RWPE2 (cell line): Measurements from ENCODE around the gene GPC5.
"Not testable (repeated sequence)": the region's sequence is repeated elsewhere in the genome, so short reads cannot be mapped to it uniquely, and the experiment has no call there.

ENCODE experiments used
- ATAC-seq: fragments of 200-7000 bp; cut with Tn5 transposase; 3 replicates; pipeline ENCODE4 v1.9.1; 2021; ENCODE audit warnings: low read depth
- DNase-seq: peaks from one replicate; pipeline ENCODE4 v3.0.0-alpha.2; 2020; ENCODE audit warnings: low spot score
- H3K27ac ChIP-seq: fragments of 450-650 bp; 2 replicates; pipeline ENCODE4 v1.5.1; 2017; ENCODE audit warnings: mild to moderate bottlenecking; ENCODE audit not compliant: poor library complexity, severe bottlenecking
- H3K27me3 ChIP-seq: fragments of 250-450 bp; sonication (Bioruptor Pico); 2 replicates; pipeline ENCODE4 v1.5.1; 2021; ENCODE audit warnings: mild to moderate bottlenecking, moderate library complexity; ENCODE audit not compliant: insufficient read depth, poor library complexity, severe bottlenecking
- H3K36me3 ChIP-seq: fragments of 250-450 bp; sonication (Bioruptor Pico); 2 replicates; pipeline ENCODE4 v1.5.1; 2020; ENCODE audit warnings: low read depth, mild to moderate bottlenecking, moderate library complexity
- H3K4me1 ChIP-seq: fragments of 250-450 bp; sonication (Bioruptor Pico); 2 replicates; pipeline ENCODE4 v1.5.1; 2021; ENCODE audit warnings: mild to moderate bottlenecking, moderate library complexity; ENCODE audit not compliant: insufficient read depth, poor library complexity, severe bottlenecking
- H3K4me3 ChIP-seq: fragments of 250-450 bp; sonication (Bioruptor Pico); 2 replicates; pipeline ENCODE4 v1.5.1; 2021; ENCODE audit warnings: mild to moderate bottlenecking, moderate library complexity; ENCODE audit not compliant: severe bottlenecking
- H3K9me3 ChIP-seq: fragments of 250-450 bp; sonication (Bioruptor Pico); 2 replicates; pipeline ENCODE4 v1.5.1; 2021; ENCODE audit warnings: mild to moderate bottlenecking, moderate library complexity; ENCODE audit not compliant: severe bottlenecking
- TF ChIP-seq, protein P1 (sequence below): fragments of 450-650 bp; IDR thresholded peaks from one replicate; pipeline ENCODE4 v1.5.1; 2017; ENCODE audit warnings: mild to moderate bottlenecking, moderate library complexity; ENCODE audit not compliant: poor library complexity, severe bottlenecking

GPC5 gene

DNA sequence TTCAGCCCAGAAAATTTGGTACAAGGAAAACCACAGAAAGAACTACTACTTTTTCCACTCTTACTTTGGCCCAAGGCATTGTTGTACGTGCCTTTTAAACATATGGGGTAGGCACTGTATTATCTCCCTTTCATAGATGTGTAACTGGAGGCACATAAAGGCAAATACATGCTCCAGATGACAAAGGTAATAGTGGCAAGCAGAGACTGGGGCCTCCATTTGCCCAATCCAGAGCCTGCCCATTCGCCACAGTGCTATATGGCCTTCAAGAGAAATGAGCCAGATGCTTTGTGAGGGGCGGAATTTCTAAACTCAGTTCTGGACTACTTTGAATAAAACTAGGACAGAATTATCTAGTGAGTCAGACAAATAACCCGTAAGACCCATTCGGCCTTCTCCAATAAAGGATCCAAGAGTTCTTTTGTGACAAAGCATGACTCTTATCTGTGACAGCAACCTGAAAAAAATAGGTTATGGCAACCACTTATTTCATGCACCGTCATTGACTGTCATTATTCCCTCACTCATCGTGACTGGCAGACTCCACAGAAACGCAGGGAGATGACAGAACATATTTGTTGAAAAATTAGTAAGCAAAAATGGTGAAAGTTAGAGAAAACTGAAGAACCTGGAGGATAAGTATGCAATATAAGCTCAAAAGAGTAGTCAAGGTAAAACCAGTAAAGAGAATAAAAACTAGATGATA lies 1116.2 kb downstream of the GPC5 start:
- no peak overlapping the region for H3K4me3 ChIP-seq
- ATAC-seq (no peak), DNase-seq (no peak)
- TF ChIP-seq, protein P1, sequence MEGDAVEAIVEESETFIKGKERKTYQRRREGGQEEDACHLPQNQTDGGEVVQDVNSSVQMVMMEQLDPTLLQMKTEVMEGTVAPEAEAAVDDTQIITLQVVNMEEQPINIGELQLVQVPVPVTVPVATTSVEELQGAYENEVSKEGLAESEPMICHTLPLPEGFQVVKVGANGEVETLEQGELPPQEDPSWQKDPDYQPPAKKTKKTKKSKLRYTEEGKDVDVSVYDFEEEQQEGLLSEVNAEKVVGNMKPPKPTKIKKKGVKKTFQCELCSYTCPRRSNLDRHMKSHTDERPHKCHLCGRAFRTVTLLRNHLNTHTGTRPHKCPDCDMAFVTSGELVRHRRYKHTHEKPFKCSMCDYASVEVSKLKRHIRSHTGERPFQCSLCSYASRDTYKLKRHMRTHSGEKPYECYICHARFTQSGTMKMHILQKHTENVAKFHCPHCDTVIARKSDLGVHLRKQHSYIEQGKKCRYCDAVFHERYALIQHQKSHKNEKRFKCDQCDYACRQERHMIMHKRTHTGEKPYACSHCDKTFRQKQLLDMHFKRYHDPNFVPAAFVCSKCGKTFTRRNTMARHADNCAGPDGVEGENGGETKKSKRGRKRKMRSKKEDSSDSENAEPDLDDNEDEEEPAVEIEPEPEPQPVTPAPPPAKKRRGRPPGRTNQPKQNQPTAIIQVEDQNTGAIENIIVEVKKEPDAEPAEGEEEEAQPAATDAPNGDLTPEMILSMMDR, result no peak
- H3K27ac ChIP-seq, result peak overlapping the region; percentile 50
- H3K9me3 ChIP-seq, result peaks cover 2% of the 10 kb centered on the region
- peaks cover 21% of the 10 kb centered on the region for H3K4me1 ChIP-seq
- no peaks in the 10 kb centered on the region for H3K36me3 ChIP-seq
- no peaks in the 10 kb centered on the region for H3K27me3 ChIP-seq

DNA sequence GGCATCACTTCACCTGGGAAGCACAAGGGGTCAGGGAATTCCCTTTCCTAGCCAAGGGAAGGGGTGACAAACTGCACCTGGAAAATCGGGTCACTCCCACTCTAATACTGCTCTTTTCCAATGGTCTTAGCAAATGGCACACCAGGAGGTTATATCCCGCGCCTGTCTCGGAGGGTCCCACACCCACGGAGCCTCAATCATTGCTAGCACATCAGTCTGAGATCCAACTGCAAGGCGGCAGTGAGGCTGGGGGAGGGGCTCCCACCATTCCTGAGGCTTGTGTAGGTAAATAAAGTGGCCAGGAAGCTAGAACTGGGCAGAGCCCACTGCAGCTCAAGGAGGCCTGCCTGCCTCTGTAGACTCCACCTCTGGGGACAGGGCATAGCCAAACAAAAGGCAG lies 1118.5 kb downstream of the GPC5 start:
- H3K27ac ChIP-seq, result not testable (repeated sequence)

DNA sequence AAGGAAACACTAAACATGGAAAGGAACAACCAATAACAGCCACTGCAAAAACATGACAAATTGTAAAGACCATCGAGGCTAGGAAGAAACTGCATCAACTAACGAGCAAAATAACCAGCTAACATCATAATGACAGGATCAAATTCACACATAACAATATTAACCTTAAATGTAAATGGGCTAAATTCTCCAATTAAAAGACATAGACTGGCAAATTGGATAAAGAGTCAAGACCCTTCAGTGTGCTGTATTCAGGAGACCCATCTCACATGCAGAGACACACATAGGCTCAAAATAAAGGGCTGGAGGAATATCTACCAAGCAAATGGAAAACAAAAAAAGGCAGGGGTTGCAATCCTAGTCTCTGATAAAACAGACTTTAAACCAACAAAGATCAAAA lies 1120.2 kb downstream of the GPC5 start:
- ATAC-seq, H3K27ac ChIP-seq, H3K4me1 ChIP-seq, DNase-seq, H3K9me3 ChIP-seq, H3K27me3 ChIP-seq, H3K36me3 ChIP-seq, H3K4me3 ChIP-seq: not testable (repeated sequence)

More for the DNA sequence above, 1118.5 kb downstream of the GPC5 start:
- not testable (repeated sequence) for DNase-seq, H3K36me3 ChIP-seq, ATAC-seq, H3K27me3 ChIP-seq, H3K9me3 ChIP-seq, H3K4me1 ChIP-seq, H3K4me3 ChIP-seq

DNA sequence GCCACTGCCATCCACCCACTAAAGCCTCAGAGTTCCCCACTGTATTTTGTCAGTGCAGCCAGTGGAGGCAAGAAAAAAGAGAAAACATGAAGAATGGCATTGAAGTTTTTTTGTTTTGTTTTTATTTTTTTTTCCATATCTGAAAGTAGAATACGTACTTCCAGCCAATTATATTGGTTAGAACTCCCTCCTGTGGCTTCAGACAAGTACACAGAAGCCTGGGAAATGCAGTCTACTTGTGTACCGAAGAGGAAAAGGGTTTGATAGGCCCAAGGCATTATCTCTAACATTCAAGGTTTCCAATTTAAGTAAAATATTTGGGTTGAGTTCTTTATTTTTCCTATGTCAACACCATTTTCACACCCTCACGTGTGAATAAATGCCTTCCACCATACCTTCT lies 1131.9 kb downstream of the GPC5 start:
- no peaks in the 10 kb centered on the region for H3K27me3 ChIP-seq
- TF ChIP-seq, protein P1, result peak; percentile 33
- no peaks in the 10 kb centered on the region for H3K36me3 ChIP-seq
- H3K27ac ChIP-seq, result no peak overlapping the region
- DNase-seq (no peak), ATAC-seq (0 out of 3 replicates have a peak, but pooled peaks have one; percentile 54)
- no peak overlapping the region for H3K4me3 ChIP-seq
- no peaks in the 10 kb centered on the region for H3K9me3 ChIP-seq
- H3K4me1 ChIP-seq, result no peaks in the 10 kb centered on the region

DNA sequence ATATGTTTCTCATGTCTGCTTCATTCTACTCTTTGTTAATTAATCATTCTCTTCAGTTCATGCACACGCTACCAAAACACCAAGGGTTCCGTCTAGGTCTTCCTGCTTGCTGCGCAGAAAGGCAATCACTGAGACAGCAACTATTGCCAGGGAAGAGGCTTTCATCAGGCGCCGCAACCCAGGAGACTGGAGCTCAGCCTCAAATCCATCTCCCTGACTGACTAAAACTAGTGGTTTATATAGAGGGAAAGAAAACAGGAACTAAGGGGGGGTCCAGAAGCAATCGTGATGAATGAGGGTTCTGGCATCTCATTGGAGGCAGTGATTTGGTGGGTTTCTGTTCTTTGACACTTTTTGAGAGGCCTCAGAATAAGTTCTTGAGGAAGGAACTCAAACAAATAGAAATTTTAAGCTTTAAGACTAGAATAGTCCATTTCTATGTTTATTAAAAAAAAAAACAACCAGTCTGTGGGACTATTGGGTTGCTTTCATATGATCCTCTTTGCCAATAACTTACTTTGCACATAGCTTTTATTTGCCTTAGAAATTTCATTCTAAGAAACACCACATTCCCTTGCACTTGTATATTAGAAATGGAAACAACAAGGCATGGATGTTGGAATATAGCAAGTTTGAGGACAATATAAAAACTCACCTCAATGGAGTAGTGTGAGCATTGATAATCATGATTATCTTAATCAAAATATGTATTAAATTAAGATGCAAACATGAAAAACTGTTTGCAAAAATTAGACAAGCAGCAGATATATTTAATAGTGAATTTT lies 1137.0 kb downstream of the GPC5 start:
- Histone ChIP-seq H3K27me3 (no peaks in the 10 kb centered on the region), H3K4me3 (no peak overlapping the region), H3K9me3 (no peaks in the 10 kb centered on the region), H3K27ac (no peak overlapping the region), H3K4me1 (no peaks in the 10 kb centered on the region), H3K36me3 (no peaks in the 10 kb centered on the region)
- ATAC-seq, result no peak
- DNase-seq, result no peak
- TF ChIP-seq, protein P1, result no peak

DNA sequence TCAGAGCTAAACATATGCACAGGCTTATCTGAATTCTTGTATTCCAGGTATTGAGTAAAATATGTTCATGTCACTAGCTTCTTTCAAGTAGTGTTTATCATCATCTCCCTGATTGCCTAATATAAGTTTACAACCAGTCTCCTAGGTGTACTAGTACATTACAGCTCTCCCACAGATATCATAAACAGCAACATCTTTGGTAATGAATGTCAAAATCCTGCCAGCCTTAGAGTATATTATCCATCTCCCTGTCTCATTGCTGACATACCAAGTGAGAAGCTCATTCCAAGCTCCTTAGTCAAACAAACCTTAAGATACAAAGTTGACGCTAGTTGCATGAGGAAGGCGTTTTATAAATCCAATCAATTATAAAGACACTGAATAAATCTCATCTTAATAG lies 1139.0 kb downstream of the GPC5 start:
- Histone ChIP-seq H3K36me3 (0 out of 2 replicates have a peak, but pooled peaks cover 3% of the 10 kb centered on the region), H3K4me1 (no peaks in the 10 kb centered on the region), H3K27ac (no peak overlapping the region), H3K4me3 (no peak overlapping the region), H3K9me3 (no peaks in the 10 kb centered on the region), H3K27me3 (no peaks in the 10 kb centered on the region)
- TF ChIP-seq, protein P1, result no peak
- peak; percentile 31; the same call in 1 of the 3 replicates for ATAC-seq
- DNase-seq, result no peak
